HG03571 (cell line): ENCODE measurements around the gene KIRREL3.
A peak's percentile ranks its signal among the peaks of the same experiment; 100 is the strongest.

Source experiments
- ATAC-seq: cut with Tn5 transposase; IDR thresholded peaks from one replicate; pipeline ENCODE4 v1.9.1; 2021; ENCODE audit not compliant: unreplicated experiment

KIRREL3 gene

GRCh38 chr11:126878913-126879482 lies 121.6 kb downstream of the KIRREL3 start:
- ATAC-seq = no peak

GRCh38 chr11:126874831-126875230 lies 125.7 kb downstream of the KIRREL3 start:
- ATAC-seq = no peak

DNA sequence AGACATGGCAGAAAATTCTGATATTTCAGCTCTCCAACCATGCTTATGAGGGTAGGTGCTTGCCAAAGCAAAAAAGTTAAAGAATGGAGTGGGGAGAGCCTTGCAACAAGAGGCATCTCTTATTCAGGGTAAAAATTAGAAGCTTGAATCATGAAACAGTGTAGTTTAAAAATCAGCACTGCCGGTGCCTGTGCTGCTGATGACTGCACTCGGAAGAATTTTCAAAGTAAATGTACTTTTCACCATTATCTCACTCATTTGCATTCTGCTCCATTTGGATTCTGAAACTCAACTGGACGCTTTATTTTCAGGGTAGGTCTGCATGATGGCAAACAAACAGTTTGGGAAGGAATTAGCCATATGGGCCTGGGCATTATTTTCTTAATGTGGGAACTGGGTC lies 126.3 kb downstream of the KIRREL3 start:
- ATAC-seq = no peak

DNA sequence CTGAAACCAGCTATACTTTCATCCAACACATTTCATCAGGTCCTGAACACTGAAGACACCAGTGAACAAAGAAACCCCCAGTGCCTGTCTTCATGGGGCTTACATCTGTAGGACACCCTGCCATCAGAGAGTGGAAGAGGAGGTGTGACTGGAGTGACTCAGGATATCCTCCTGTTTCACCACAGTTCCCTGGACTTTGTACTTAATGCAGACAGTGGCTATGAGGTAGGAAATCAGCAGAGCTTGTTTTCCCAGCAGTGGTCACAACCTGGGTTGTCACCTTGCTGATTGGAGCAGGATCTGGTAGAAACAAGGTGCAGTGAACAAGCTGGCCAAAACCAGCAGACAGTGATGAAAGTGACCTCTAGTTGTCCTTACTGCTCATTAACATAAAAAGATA lies 128.8 kb downstream of the KIRREL3 start:
- no peak for ATAC-seq

DNA sequence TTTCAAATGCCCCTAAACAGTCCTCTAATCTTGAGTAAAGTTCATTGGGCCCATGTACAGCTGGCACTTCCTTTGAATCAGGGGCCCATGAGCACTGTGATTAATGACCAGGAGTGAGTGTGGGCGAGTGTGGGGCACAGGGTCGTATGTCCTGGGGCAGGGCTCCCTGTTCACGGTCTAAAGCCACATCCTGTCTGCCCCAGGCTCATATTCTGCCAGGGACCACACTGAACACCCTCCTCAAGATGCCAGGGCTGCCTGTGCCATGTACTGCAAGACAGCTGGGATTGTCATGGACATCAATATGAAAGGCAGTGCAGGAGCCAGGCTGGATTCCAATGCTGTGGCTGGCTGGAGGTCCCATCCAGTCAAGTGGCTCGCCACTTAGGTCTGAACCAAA lies 130.5 kb downstream of the KIRREL3 start:
- ATAC-seq = no peak

- ATAC-seq = no peak
These were observed 131.8 kb downstream of the KIRREL3 start for GRCh38 chr11:126868741-126869140.

GRCh38 chr11:126864934-126865333 lies 135.6 kb downstream of the KIRREL3 start:
- ATAC-seq = no peak

DNA sequence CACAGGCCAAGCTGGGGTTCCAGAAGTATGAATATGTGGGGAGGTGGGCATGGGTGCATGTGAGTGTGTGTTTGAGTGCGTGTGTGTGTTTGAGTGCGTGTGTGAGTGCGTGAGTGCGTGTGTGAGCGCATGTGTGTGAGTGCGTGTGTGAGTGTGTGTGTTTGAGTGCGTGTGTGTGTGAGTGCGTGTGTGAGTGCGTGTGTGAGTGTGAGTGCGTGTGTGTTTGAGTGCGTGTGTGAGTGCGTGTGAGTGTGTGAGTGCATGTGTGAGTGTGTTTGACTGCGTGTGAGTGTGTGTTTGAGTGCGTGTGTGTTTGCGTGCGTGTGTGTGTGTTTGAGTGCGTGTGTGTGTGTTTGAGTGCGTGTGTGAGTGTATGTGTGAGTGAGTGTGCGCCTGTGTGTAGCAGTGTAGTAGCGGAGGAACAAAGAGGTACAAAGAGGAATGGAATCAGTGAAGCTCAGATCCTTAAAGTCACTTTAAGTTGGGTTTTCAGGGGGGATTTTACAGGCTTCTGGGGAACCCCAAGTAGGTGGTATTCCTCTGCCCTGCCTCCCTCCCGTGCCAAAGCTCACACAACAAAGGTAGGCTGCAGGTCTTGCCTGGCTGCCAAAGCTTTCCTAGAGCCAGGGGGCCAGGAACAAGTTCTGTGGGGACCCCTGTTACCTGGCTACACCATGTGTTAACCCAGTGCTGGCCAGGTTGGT lies 137.1 kb downstream of the KIRREL3 start:
- ATAC-seq = no peak

GRCh38 chr11:126862664-126863243 lies 137.8 kb downstream of the KIRREL3 start:
- peak; percentile 52 for ATAC-seq

DNA sequence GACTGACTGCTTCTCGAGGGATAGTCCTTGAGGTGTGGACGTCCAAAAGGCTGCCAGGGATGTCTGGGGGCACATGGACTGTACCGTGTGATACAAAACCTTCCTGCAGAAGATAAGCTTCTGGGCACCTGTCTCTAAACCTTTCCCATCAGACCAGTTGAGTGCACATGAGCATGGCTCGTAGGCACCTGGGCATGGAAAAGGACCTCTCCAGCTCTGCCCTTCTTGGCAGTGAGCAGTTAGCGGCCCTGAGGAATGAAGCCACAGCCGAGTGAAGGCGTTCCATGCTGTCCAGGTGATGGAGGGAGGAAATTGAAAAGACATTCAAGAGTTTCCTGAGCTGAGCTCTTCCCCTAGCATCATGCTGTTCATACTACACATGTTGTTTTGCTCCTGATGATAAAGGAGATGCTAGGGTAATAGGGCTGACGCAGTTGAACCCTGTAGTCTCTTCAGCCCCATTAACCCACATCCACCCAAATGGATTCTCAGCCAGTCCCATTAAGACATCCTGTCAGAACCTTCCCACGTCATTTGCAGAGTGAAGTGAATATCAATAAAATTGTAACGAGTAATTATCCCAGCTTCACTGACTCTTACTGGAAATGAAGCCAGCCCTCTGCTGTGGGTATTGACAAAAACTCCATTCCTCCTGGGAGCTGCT lies 138.6 kb downstream of the KIRREL3 start:
- no peak for ATAC-seq

- no peak for ATAC-seq
These were observed 142.4 kb downstream of the KIRREL3 start for GRCh38 chr11:126857860-126858808.

DNA sequence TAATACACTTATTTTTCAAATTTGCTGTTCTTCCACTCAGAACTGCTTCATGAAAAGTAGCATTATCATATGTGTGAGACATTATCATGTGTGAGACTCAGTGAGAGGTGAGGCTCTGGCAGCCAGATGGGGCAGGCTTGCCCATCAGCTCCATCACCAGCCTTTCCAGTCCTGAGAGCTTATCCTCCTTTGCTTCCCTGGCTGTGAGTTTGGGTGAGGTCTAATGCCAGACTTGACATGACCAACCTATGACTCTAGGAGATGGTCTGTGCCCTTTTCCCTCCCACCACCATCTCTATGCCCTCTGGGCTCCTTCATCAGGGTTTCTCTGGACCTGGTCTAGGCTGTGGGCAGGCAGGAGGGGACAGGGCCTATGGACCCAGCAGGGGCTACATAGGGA lies 145.0 kb downstream of the KIRREL3 start:
- no peak for ATAC-seq

GRCh38 chr11:126853732-126854131 lies 146.8 kb downstream of the KIRREL3 start:
- ATAC-seq = peak; percentile 89

DNA sequence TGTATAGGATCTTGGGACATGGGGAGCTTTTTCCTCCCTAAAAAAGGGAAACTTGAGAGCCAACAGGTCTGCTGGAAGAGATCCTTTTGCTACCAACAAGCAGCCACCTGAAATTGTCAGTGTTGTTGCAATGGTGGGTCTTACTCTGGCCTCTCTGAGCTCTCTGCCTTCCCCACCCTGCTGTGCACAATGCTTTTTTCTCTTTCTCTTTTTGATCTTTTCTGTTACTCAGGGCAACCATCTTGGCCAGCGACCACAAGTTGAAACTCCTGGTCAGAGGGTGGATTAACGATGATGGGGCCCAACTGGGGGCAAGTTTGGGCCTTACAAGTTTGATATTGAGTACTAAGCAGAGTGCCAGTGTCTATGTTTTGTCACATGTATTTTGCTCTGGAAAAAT lies 155.8 kb downstream of the KIRREL3 start:
- ATAC-seq = no peak

GRCh38 chr11:126843096-126843495 lies 157.5 kb downstream of the KIRREL3 start:
- no peak for ATAC-seq

GRCh38 chr11:126841999-126842398 lies 158.6 kb downstream of the KIRREL3 start:
- no peak for ATAC-seq

- ATAC-seq = no peak
These were observed 159.6 kb downstream of the KIRREL3 start for GRCh38 chr11:126840975-126841374.

GRCh38 chr11:126840201-126840886 lies 160.2 kb downstream of the KIRREL3 start:
- ATAC-seq = no peak

DNA sequence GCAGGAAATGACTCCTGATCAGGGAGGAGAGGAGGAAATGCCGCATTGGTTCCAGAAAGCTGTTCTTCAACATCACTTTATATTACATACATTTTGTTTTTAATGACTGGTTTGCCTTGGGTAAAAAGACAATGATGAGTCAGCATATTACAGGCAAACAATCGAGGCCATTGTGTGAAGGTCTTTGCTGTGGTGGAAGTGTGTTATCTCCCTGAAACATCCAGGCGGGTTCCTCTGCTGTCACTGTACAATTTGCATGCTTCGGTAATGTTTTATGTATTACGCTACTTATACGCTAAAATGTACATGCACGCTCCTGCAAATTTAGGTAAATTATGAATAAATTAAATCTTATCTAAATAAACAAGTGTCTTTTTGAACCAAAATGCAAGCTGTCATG lies 161.1 kb downstream of the KIRREL3 start:
- ATAC-seq = no peak

DNA sequence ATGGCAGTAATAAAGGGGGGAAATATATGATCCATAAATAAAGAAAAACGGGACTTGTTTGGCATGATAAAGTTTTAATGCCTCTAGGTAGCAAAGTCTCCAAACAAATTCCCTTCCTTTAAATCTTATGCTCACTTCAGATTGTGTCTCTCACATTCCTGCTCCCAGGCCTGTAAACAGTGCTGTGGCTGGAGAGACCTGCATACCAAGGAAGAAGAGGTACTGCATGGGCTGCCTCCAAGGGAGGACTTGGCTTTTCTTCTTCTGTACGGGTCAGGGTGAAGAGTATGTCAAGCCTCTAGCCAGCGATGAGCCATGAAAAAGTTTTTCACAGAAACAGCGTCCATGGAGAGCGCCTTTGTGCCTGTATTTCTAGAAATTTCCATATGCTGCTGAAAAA lies 161.8 kb downstream of the KIRREL3 start:
- no peak for ATAC-seq
